TTC549 (cell line): ENCODE measurements around the gene NRARP.

ENCODE experiments used
- FAIRE-seq: peaks from 2 replicates; lab custom pipeline; 2012; peaks lifted over from hg19 to GRCh38; lab: Jason Lieb, UNC

NRARP gene

DNA sequence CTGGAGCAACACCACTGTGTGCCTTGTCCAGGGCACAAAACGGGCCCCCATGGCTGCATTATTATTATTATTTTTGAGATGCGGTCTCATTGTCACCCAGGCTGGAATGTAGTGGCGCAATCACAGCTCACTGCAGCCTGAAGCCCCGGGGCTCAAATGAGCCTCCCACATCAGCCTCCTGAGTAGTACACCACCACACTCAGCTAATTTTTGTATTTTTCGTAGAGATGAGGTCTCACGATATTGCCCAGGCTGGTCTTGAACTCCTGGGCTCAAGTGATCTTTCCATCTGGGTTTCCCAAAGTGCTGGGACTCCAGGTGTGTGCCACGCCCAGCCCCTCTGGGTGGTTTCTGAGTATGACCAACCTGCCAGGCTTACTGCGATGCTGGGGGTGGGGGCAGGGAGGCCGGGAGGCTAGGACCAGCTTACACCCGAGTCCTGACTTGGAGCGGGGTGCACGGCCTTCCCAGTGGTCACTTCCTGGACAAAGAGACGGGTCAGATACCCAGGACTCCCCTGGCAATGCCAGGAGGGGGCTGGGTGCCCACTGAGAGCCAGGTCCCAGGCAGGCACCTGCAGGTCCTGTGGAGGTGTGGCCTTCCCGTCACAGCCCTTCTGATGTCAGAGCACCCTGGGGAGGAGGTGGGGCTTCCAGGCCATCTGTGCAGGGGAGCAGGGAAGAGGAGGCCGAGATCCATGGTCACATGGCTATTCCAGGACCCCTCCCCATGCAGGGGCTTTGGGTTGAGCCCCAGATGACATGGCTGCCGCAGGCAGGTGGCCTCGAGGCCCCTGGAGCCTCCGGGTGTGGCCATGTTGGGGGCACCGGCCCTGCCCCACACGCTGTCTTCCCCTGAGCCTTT is 8.3 kb upstream of the NRARP start:
- no peak for FAIRE-seq

DNA sequence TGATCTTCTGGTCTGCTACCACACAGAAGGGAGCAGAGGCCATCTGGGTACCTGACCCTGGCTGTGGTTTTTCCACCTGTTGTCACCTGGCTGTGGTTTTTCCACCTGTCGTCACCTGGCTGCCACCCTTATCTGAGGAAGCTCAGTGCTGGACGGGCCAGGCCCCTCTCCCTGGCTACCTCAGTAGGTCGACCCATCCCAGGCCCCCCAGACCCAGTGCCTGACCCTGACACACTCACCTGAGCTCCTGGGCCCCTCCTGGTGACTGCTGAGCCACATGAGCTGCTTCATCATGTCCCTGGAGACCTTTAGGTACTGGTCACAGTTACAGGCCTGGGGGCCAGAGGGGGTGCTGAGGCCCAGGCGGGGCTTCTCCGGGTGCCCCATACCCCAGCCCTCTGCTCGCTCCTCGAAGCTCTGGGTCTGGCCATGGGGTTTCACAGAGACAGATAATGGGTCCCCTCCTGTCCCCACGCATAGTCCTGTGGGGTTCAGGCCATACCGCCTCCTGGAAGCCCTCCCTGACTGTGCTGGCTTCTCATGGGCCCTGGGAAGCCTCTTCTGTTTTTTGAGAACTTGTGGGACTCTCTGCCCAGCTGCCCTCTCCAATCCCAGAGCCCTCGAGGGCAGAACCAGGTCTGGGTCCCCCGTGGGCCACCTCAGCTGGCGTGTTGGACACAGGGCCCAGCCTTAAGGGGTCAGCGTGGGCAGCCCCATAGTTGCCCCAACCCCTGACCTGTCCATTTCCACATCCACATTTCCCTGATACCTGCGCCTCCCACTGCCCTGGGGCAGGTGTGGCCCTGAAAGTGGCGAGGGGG is 7.5 kb upstream of the NRARP start:
- no peak for FAIRE-seq

DNA sequence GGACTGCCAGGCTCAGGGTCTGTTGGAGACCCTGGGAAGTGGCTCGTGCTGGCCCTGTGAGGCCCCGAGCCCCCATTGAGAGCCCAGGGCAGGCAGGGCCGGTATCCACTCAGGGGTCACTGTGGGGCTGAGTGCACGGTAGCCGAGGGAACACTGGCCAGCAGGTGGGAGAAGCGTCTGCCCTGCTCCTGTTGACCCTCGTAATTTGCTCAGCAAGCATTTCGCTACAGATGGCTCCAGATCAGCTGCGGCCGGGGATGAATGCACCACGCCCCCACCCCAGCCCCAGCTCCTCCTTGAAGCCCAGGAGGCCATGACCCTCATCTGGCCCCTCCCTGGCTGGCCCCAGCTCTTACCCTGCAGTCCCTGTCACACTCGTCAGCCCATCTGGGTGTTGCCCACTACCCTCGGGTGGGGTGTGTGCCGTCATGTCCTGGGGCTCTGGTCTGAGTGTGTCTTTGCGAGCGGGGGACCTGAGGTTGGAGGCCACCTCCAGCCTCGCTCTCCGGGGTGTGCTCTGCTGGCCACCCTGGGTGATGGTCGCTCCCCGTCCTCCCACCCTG is 6.1 kb upstream of the NRARP start:
- FAIRE-seq = no peak

DNA sequence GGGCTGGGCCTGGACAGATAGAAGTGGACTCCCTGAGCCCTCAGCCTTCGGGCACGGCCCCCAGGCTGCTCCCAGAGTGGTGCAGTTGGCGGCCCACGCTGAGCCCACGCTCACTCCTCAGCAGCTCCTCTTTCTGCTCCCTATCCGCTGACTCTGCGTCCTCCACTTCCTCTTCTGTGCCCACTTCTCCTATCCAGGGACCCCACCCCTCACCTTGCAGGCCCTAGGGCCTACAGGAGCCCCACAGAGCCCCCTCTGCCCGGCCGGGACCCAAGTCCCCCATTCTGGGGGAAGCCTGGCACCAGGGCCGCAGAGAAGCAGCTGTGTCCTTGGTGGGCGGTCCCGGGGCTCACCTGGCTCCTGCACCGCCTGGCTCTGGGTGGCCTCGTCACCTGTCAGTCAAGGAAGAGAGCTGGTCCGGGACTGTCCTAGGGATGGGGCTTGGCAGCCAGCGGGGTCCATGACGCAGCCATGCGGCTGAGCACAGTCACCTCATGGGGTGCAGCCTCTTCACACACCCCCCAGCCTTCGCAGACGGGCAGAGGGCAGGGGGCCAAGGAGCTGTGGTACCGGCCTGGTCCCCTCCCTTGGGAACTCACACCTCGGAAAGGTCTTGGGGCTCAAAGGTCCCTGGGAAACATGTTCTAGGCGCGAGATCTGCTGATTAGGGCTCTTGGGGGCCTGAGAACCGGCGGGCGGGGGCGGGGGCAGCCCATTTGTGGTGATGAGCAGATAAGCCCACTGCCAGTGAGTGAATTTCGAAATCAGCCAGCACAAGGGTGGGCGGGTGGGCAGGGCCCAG is 5.4 kb upstream of the NRARP start:
- no peak for FAIRE-seq

DNA sequence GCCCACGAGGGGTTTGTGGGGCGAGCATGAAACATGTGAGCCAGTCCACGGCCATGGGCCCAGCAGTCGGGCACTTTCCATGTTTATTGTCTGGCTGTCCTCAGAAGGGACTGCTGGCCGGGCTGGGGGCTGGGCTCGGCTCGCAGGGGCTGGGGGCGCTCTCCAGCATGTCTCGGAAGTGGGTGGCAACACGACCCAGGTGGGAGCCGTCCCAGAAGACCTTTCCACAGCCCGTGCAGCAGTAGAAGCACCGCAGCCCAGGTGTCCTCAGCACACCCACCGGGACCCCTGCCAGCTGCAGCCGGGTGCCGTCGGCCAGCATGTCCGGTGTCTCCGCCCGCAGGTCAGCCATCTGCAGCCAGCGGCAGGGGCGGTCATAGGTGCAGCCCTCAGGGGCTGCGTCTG is 4.8 kb upstream of the NRARP start:
- no peak for FAIRE-seq

DNA sequence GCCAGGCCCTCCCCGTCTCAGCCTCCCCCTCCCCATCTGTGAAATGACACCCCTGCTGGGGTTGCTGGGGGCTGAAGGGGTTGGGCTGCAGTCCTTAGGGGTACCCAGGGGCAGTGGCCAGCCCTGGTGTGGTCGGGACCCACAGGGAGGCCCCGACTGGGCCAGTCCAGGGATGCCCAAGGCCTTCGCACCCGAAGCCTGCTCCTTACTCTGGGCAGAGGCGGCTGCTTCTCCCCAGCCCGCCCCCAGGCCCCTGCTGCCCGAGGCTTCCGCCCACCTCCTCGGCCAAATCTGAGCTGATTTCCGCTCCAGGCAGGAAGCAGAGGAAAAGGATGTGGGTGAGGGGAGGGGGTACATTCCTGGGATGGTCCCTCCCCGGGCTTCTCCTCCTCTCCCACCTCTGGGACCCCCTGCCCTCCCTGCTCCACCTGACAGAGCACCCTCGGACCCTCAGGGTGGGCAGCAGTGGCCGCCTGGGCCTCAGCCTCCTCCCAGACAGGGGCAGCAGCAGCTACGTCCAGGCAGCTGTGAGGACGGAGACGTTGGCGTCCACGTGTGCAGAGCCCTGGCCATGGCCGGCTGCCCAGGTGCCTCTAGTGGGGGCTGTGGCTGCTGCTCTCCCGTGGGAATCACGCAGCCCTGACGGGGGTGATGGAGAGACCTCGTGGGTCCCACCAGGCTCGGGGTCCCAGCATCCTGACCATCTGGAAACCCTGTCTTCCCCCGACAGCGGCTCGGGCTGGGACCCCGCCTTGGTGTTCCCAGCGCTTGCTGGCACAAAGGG is 4.2 kb upstream of the NRARP start:
- FAIRE-seq = no peak

DNA sequence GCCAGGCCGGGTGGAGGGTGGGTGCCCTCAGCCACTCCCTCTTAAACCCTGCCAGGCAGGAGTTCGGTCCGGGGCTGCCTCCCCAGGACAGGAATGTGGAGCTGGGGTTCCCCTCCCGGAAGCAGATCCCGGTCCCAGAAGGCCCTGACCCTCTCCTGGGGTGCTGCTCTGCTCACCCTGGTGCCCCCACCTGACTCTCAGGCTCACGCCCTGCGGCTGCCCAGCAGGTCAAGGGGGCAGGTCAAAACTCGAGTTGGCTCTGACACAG is 3.7 kb upstream of the NRARP start:
- FAIRE-seq = no peak

DNA sequence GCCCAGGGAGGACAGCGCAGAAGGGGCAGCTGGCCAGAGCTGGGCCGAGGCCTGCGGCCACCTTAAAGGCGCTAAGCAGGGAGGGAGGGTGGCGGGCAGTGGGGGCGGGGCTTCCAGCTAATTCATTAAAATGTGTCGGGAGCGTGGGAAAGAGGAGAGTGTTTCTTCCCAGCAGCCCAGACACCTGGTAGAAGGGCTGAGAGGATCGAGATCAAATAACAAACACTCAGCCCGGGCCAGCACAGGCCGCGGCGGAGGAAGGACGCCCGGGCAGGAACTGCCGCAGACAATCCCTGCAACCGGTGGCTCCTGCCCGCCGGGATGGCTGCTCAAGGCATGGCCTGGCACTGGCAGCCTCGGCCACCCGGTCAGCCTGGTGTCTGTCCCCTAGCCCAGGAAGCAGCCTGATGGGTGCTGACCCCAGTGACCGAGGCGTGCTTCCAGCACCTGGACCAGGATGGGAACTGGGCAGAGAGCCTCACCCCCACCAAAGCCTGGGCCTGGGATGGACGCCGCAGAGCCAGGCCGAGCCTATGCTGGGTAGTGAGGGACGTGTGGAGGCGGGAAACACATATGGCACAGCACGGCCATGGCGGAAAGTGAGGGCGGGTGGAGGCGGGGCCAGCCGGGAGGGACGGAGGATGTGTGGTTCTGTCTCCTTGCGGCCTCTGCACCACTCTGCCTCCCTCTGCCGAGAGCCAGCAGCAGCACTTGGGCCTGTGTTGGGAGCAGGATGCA is 3.2 kb upstream of the NRARP start:
- FAIRE-seq = no peak

DNA sequence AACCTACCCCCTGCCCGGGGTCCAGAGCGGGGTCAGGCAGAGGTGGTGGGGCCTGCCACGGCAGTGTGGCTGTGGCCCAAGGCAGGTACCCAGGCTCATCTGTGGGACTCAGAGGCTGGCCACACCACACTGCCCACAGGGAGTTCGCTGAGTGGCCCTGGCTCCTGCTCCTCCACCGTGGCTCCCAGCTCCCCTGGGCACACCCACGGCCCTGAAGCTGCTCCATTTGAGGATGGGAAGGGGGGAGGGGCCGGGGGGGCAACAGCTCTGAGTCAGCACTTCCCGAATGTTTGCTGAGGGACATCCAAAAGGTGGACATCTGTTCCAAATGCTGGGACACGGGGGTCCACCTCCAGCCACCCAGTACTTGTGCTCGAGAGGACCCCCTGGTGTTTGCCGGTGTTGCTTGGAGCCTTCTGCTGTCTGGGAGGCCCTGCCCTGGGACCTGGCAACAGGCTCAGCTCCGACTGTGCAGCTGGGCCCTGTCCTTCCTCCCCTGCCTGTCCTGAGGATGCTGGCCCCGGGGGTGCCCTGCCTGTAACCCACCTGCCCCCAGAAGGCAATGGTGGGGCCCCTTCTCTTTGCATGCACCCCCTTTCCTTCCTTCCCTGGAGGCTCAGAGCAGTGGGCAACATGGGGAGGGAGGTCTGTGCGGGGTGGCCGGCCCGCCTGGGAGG is 2.5 kb upstream of the NRARP start:
- FAIRE-seq = no peak

DNA sequence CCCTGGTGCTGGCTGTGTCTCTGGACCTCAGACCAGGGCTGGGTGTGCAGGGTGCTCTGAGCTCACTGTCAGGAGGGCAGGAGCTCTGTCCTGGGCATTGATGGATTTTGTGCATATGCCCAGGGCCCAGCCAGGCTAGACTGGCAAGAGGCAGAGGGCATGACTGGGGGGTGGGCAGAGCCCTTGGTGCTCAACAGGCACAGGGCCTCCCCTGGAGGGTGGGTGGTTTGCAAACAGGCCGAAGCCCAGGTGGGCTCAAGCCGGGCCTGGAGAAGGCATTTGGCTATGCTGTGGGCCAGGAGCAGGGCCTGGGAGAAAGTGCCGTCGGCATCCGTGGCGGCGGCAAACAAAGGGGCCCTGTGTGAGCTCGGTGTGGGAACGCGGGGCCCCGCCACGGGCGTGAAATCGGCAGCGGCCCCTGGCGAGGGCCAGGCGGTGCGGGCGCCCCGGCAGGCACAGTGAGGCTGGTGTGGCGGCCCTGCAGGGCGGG is 1.9 kb upstream of the NRARP start:
- FAIRE-seq = no peak

DNA sequence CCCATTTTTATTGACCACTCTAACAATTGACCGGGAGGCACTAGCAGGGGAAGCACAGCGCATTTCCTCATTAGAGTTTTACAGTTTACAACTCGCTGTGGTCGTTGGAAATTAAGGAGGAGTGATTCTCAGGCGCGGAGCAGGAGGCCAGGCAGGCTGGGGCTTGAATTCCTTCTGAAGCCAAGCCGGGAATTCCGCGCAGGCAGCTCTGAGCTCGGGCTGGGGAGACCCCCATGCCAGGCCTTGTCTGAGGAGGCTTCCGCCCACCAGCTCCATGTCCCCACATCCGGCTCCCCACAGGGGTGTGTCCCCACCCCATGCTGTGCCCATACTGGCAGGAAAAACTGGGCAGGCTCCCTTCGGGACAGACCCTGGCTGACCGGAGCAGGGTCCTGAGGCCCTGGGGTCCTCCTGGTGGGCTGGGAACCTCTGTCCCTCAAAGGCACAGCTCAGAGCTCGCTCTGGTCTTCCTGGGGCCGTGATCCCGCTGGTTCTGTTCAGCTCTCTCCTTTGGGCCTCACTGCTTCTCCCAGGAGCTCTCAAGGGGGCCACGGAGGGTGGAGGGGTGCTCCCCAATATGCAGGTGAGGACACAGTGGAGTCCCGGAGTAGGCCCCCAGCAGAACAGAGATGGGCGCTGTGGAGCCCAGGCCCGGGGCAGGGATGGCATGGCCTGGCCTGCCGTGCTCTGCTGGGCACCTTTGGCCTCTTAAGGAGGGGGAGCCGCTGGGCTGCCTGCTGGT is 1.3 kb upstream of the NRARP start:
- FAIRE-seq = no peak

DNA sequence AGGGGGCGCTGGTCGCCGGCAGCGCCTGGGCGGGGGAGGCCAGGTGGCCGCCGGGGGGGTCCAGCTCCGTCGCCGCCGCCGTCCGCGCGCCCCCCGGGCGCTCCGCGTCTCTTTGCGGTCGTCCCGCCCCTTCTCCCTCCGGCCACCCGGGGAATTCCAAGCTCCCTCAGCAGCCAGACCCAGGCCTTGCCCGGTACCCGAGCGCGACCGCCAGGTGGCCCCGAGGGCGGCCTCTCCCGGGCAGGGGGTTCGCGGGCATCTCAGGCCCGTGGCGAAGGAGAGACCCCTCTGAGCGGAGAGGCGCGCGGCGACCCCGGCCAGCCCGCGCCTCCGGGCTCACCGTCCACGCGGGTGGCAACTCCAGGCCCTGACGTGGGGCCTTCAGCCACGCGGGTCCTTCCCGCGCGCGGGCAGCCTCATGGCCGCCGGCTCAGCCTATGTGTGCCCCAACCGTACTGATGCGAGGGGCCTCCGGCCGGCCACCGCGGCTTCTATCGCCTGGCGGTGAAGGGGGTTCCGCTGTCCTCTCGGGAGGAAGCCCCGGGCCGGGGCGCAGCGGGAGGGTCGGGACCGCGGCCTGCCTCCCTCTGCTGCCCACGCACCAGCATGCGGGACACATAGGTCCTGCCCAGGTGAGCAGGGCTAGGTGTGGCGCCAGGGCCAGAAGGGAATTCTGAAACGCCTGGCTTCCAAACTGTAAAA is 529 bp upstream of the NRARP start:
- no peak for FAIRE-seq

DNA sequence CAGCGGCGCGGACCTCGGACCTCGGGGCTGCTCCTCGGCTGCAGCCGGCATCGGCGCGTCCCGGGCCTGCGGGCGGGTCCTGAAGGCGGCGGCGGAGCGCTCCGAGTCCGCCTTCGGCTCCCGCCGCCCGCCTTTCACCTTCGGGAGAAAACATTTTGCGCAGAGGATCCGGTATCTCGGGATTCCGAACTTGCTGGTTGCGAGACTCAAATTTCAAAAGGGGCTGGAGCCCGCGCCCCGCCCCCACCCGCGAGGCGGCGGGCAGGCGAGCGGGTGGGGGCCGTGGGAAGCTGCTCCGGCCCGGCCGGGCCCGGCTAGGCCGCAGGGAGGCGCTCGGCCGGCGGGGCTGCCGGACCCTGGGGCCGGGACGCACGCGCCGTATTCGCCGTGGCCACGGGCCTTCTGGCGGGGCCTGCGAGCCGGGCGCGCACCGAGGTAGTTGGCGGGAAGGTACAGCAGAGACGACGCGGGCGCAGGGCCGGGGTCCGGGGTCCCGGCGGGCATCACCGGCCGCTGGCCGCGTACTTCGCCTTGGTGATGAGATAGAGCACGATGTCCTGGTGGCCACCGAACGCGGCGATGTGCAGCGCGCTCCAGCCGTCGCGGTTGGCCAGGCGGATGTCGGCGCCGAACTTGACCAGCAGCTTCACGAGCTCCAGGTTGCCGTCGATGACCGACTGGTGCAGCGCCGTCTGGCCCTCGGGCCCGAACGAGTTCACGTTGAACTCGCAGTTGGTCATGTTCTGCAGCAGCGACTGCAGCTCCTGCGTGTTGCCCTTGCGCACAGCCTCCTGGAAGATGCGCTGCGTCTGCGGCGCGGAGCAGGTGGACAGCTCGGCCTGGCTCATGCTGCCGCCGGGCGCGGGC is 757 bp downstream of the NRARP start:
- no peak for FAIRE-seq

DNA sequence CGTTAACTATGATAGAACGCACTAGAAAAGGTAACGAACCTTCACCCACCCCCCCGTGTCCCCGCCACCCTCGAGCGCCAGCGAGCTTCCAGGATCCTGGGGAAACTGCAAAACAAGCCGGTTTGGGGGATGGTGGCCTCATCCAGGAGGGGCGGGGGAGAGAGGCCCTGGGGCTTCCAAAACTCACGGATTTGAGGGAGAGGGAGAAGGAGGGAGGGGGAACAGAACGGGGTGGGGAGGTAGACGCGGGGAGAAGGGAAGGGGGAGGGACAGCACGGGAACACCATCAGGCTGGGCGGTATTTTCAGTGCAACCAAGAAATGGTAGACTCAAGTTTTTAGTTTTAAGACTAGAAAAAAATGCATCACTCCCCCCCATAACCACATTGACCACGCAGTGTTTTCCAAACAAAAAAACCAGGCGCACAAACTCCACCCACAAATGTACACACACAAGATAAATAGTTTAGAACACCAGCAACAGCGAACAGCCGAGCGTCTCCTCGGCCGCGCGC is 1.4 kb downstream of the NRARP start:
- FAIRE-seq = no peak

DNA sequence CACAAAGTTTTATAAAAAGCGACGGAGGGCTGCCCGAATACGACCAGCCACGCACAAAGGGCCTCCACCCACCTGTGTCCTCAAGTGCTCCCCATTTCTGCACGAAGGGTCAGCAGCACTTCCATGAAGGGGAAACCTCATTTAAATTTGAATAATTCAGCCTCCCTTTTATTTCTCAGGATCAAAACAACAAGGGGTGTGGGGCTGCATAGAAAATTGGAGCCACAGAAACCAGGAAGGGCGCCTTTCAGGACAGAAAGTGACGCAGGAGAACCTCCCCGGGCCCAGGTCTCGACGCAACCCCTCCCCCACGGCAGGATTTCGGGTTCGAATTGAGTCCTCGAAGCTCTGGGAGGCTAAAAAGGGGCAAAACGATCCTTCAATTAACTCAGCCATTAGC is 2.1 kb downstream of the NRARP start:
- FAIRE-seq = no peak

DNA sequence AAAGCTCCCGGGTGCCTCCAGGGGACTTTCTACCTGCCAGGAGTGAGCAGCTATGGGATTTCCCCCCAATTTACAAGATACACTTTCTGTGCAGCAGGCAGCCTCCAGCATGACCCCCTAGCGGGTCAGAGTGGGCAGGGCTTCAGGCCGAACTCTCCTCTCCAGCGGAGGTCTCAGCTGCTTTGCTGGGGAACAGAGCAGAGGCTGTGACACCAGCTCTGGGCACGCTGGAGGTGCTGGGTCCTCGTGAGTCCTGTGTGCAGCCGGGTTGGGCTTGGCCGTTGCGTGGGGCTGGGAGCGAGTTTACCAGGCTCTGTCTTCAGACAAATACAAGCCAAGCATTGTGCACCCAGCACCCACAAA is 2.9 kb downstream of the NRARP start:
- no peak for FAIRE-seq

DNA sequence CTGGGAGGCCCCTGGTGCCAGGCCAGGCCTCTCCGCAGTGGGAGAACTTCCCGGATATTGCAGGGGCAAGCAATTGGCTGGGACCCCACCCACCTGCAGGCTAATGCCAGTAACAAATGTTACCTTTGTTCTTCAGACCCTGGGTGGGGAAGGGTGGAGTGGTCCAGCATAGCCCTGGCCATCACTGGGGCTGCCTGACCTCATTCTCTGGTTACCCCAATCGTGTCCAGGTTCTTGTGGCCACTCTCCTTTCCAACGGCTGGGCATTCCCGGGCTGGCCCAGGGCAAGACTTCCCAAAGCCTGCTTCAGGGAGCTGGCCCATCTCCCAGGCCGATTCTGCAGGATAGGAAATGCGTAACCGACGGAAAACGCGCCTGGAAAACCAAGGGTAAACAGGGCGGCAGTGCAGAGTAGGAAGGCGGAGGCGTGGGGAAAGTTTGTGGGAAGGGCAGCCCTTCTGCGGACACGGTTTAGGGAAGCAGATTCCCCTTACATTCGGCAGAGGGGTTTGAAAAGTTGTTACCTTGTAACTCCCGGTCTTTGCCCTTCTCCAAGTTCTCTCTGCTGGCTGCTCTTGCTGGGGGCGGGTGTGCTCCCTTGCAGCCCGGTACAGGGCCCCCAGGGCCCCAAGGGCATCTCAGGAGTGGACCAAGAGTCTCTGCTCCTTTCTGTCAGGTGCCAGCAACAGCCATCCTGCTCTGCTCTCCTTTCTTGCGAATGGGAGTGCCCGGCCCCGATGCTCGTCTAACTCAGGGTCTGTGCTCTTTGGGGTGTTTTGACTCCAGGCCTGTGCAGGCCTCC is 3.5 kb downstream of the NRARP start:
- FAIRE-seq = no peak
